ENCODE data around the gene PLEKHF1.
"Not testable (repeated sequence)": the region's sequence is repeated elsewhere in the genome, so short reads cannot be mapped to it uniquely, and the experiment has no call there.

Gene PLEKHF1, protein sequence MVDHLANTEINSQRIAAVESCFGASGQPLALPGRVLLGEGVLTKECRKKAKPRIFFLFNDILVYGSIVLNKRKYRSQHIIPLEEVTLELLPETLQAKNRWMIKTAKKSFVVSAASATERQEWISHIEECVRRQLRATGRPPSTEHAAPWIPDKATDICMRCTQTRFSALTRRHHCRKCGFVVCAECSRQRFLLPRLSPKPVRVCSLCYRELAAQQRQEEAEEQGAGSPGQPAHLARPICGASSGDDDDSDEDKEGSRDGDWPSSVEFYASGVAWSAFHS

DNA sequence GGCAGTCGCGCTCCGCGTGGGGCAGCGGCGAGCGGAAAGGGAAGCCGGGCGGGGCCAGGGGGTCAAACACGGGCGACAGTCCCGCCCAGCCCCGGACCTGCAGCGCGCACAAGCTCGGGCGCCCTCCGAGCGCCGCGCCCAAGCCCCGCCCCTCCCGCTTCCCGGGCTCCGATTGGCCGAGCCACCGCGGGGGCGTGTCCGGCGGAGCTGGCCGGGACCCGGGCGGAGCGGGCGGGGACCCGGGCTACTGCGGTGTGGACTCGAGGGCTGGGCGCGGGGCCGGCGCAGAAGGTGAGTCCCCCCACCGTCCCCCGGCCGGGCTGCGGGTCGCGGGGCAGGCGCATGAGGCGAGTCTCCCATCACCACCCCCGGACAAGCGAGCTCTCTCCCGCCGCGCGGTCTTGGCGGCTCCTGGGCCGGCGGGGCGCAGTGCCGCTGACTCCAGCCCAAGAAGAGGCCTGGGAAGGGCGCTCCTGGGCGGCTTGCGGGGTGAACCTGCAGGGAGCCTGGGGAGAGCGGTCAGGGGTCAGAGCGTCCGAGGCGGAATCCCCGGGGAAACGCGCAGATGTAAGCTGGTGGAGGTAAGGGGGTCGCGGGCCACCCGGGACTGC, at the start of gene PLEKHF1:
TSS of gene PLEKHF1 (plus strand) at position 247 of the 611 bp plus-strand sequence. CDS start 8,379 bp downstream, outside the sequence.
- DNase-seq (ENCODE audit: low read depth): peak; percentile 67

DNA sequence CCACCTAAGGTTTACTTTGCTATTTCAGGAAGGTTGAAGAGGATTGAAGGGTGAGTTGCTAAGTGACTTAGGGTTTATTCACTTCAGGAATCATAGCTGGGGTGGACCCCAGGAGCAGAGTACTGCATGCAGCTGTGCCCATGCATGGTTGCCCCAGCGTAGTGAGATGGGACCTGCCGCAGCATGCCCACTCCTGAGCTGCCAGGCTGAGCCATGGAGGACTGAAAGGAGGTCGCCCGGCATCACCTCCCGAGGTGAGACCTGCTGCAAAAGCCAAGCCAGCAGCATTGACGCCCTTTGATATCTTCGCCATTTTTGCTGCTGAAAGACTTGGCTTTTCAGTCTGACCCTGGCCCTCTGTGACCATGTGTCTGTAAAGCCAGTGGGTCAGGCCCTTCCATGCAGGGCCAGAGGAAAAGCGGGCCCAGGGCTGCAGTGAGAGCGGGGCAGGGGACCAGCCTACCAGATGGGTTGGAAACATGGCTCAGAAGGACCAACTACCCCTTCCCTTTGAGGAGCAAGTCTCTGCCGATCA, 49.3 kb upstream of the PLEKHF1 start:
- no peak for DNase-seq (ENCODE audit: low read depth)

DNA sequence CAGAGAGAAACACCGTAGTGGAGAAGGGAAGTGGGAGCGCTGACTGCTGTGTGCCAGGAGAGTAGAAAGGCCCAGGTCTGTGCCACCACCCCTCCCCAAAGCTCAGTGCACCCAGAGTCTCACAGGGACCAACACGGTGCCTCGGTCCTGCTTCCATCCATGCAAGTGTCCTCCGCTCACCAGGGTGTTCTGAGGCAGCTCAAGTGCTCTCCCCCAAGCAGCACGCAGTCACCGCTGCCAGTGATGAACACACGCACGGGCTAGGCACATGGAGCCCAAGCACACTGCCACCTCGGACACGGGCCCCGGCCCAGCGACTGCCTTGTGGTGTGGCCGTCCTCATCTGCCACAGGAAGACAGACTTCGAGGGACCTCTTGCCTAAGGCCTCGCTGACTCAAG, 48.7 kb upstream of the PLEKHF1 start:
- DNase-seq (ENCODE audit: low read depth): no peak

DNA sequence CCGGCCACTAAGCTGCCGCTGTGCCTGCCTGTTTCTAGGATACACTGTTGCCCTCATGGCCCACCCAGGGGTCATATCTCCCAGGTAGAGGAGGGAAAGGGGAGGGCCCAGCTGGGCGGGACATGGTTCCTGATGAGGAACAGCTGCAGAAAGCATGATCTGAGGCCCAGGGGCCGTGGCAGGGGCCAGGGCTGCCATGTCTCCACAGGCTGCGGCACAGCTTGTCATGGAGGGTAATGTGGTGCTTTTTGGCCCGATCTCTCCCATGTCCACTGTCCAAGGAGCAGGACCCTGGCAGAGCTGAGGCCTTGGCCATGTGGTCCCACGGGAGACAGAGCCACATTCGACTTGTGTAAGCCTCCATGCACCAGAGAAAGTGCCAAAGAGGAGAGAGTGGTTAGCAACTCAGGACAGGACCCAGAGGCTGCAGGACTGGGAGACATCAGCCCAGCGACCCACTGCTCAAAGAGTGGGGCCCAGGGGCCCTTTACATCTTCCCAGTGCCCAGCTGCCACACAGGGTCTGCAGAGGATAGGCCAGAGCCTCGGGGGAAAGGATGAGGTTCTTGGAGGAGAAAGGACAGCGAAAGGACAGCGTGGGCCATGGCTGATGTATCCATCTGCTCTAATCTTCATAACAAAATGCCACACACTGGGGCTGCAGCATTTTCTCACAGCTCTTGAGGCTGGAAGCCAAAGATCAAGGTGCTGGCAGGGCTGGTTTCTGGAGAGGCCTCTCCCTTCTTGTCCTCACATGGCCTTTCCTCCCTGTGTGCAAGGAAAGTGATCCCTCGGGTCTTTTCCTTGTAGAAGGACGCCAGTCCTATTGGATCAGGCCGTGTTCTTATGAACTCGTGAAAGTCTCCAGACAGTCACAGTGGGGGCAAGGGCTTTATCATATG, 47.6 kb upstream of the PLEKHF1 start:
- DNase-seq (ENCODE audit: low read depth): no peak

DNA sequence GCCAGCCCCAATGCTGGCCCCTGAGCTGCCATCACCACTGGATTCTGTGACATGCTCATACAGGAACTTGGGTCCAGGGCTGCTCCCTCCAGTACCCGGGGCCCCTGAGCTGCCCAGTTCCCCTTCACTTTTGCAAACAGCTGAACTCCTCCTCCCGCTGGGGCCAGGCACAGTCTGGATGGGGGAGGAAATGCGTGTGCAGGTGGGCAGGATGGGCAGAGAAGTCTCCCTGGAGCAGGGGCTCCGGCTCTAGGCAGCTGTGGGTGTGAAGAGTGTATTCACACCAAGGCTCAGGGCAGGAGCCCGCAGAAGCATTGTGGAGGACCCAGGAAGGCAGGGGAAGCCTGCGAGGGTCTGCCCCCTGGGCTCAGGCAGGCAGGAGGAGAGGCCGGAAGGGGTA, 46.8 kb upstream of the PLEKHF1 start:
- no peak for DNase-seq (ENCODE audit: low read depth)

DNA sequence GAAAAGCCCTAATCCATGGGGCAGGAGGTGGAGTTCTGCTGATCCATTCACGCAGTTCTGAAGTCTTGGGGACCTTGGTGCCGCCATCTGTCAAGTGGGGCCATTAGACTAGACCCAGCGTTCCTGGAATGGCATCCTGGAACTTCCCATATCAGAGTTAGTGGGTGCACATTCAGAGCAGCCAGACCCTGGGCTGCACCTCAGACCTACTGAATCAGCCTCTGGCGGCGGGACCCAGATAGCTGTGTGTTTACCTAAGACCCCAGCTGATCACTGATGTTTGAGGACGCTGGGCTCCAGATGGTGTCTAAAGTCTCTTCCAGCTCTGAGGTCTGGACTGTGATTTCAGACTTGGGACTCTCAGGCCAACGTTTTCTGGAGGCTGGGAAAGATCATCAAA, 46.4 kb upstream of the PLEKHF1 start:
- DNase-seq (ENCODE audit: low read depth): no peak

DNA sequence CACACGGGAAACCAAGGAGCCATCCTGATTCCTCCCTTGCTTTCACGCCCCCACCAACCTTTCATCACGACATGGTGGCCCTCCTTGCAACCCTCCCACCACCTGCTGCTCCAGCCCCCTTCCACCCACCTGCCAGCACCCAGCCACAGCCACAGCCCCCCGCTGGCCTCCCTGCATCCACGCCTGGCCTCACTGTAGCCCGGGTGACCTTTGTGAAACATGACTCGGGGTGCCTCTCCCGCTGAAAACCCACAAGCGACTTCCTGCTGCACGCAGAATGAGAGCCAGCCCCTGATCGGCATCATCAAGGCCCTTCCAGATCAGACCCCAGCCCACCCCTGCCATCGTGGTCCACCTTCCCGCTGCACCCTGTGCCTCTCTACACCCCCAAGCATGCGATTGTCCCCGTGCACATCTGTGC, 44.3 kb upstream of the PLEKHF1 start:
- DNase-seq (ENCODE audit: low read depth): no peak

DNA sequence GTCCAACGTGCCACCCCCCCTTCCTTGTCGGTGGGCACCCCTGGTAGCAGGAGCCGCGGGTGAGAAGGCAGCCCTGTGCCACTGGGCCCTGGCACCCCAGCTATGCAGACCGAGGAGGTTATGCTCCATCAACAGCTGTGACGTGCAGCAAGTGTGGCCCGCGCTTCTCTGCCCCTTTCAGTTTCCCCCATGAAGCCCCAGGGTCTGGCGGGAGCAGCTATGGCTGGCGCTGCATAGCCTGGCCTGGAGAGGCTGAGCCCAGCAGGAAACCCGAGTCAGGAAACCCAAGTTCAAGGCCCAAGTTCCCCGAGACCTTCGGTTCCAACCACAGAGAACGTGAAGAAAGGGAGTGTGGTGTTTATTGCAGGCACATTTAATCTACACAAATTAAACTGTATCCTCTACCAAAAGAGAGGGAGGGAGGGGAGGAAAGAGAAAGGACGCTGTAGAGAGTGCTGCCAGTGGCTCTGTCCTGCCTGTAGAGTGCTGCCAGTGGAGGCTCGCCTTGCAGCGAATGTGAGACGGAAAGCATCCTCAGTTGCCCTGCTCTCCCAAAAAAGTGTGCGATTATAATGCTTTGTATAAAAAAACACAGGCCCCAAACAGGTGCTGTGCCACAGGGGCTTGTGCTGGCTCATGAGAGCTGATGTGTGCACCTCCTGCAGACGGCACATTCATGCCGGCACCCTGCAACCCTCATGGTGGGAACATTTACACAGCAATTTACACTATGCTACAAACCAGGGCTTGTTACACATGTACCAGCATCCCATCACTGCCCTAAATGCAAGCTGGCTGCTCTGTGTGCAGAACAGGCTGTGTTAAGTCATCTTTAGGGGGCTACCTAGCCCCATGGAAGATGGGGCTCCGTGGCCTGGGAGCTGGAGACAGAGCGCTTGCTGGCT, 42.8 kb upstream of the PLEKHF1 start:
- DNase-seq (ENCODE audit: low read depth): no peak

DNA sequence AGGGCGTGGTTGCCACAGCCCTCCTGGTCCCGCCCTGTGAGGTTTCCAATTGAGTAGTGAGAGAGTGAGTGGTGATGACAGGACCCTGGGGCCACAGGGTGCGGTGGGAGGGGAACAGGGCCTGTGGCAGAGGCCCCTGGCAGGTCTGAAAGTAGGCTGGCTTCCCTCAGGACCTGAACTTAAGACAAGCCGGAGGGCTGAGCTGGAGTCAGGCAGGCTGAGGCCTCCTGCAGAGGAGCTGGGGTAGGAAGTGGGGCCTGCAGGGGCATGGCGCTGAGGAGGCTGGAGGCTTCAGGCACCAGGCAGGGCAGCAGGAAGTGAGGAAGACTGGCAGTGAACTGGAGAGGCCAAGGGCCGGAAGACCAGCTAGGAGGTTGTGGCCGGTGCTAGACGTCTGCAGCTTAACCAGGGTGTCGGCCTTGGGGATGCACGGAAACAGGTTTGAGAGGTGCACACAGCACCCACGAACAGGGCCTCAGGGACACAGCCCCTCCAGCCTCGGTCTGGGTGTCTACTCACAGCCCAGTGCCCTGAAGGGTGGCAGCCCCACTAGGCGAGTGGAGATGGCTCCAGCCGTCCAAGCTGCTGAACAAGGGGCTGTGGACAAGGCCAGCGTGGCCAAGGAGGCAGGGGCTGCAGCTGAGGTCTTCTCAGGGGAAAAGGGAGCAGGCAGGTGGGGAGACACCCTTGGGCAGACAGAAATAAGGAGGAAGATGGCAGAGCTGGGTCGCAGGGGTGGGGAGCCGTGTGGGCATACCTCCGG, 41.4 kb upstream of the PLEKHF1 start:
- no peak for DNase-seq (ENCODE audit: low read depth)

DNA sequence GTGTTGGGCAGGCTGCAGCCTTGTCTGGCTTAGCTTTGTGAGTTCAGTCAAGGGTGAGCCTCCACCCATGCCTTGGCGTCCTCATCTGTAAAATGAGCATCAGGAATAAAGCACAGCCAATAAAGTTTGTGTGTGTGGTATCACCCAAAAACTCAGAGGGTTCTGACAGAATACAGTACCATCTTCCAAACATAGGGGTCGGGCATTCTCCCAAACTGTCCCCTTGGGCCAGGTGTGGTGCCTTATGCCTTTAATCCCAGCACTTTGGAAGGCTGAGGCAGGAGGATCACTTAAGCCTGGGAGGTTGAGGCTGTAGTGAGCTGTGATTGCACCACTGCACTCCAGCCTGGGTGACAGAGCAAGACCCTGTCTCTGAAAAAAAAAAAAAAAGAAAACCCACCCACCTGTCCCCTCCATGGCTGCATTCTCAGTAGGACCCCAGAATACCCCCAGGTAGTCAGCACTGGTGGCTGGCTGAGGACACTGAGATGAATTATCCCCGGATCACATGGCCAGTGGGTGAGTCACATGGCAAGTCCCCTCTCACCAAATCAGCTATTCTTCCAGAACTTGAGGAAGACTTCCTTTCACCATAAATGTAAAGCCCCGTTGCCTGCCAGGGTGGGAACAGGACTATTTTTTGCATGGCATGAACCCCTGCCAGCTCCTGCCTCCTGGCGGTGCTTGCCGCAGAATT, 40.6 kb upstream of the PLEKHF1 start:
- no peak for DNase-seq (ENCODE audit: low read depth)

DNA sequence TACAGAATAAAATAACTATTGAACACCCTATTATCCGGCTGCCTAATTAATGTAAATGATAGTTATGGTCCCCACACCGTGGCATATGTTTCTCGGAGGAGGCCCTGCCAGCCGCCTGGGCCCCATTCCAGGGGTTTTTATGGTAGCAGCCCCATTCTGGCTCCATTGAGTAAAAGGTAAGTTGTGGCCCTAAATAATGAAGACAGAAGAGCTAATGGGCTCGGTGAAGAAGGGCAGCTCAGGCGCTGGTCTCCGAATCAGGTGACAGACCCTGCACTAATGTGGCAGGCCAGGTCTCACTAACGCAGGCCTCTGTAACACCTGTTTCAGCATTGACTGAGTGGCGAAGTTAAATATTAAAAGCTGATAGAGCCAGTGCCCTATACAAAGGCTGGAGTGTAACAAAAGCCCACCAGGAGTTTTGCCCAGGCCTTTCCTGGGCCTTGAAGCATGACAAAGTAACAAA, 40.0 kb upstream of the PLEKHF1 start:
- DNase-seq (ENCODE audit: low read depth): no peak

DNA sequence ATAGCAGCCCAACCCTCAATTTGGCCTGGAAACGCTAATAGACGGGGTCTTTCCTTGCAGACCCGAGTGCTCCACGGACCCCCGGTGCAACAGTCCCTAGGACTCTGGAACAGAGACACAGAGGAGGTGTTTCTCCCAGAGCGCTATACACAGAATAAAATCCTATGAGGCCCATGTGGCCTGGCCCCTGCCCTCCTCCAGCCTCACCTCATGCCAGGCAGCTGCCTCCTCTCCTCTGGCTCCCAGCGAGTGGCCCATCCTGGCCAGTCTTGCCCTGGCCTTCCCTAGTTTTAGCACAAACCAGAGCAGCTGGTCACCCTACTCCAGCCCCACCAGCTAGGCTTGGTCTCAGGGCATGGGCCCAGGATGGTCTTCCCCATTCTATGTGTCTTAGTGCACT, 38.9 kb upstream of the PLEKHF1 start:
- no peak for DNase-seq (ENCODE audit: low read depth)

DNA sequence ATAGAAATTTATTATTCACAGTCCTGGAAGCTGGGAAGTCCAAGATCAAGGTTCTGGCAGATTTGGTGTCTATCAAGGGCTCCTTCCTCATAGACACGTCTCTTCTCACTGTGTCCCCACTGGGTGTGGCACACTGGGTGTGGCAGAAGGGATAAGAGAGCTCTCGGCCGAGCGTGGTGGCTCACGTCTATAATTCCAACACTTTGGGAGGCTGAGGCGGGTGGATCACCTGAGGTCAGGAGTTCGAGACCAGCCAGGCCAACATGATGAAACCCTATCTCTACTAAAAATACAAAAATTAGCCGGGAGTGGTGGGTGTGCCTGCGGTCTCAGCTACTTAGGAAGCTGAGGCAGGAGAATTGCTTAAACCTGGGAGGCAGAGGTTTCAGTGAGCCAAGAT, 38.4 kb upstream of the PLEKHF1 start:
- DNase-seq (ENCODE audit: low read depth): not testable (repeated sequence)

DNA sequence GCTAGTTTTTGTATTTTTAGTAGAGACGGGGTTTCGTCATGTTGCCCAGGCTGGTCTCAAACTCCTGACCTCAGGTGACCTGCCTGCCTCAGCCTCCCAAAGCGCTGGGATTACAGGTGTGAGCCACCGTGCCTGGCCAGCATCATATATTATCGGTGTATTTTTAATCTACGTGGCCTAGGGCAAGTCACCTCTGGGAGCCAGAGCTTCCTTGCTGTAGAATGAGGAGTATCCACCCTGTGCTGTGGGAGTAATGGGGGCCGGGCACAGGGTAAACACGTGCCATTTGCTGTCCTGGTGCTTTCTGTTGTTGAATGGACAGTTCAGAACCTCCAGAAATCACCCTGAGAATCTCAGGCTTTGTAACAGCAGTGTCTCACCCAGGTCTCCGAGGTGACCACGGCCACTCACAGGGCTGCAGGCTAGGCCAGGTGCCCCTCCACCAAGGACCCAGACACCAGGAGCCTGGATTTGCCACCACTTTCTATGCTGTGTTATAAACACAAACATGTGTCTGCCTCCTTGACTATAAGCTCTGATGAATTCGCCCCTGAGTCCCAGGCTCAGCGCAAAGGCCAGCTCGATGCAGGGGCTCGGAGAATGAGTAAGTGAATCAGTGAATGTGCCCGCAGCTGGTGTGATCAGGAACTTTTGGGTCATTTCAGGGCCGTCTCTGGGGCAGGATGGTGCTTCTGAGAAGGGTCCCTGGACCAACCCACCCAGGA, 36.4 kb upstream of the PLEKHF1 start:
- DNase-seq (ENCODE audit: low read depth): no peak

DNA sequence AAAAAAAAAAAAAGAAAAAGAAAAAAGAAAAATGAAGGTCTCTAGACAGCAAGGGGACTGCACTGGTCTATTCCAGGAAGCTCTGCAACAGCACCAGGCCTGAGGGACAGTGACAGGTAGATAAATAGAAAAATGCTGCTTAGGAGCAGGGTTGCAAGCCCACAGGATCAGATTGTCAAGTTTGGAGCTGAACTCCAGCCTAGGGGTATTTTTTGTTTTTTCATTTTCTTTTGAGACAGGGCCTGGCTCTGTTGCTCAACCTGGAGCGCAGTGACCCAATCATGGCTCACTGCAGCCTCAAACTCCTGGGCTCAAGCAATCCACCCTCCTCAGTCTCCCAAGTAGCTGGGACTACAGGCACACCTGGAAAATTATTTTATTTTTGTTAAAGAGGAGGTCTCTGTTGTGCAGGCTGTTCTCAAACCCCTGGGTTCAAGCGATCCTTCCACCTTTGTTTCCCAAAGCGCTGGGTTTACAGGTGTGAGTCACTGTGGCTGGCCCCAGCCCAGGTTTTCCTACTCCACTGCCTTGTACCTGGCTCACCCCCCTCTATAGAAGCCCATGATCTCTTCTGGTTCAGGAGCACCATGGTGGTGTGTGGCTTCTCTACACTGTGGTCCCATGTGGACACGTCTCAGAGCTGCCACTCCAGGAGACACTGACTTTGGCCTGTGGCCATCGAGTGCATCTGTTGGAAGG, 35.3 kb upstream of the PLEKHF1 start:
- no peak for DNase-seq (ENCODE audit: low read depth)

DNA sequence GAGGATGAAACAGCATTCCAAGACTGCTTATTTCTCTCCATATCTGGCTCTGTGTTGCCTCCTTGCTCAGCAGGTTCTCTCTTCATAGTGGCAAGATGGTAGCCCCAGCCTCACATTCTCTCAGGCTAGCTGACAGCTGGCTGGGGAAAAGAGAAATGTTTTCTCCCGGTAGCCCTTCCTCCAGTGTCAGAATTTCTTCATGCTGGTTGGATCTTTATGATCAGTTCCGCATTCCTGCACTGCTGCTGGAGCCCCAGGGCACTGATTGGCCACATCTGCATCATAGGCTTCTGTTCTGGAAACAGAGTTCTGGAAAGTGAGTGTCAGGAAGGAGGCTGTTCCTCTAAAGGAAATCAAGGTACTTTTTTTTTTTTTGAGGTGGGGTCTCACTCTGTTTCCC, 34.6 kb upstream of the PLEKHF1 start:
- DNase-seq (ENCODE audit: low read depth): no peak

DNA sequence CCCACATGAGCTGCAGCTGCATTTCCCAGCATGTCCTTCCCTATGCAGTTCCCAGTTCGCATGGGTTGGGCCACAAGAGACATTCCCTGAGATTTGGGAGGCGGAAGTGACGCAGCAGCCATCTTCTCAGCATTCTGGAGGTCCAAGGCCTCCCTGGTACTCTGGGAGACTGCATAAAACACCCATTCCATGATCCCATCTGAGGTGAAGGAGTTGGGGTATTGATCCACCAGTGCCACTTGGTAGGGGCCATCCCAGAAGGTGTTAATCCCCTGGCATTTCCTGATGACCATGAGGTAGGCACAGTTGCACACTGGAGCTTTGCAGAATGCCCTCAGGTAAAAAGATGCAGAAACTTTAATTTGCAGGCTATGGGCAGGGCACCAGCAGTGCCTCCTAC, 33.8 kb upstream of the PLEKHF1 start:
- no peak for DNase-seq (ENCODE audit: low read depth)

DNA sequence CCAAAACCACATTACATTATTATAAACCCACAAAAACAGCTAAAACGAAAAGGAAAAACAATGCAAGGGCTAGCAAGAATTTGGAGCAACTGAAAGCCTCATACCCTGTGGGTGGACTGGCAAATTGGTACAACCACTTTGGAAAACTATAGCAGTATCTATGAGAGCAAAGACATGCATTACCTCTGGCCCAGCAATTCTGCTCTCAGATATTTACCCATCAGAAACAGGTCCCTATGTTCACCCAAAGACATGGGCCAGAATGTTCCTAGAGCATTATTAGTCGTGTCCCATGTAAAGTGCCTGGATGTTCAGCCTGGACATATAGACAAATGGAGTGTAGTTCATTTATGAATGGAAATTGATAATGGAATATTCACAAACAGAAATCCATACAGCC, 31.3 kb upstream of the PLEKHF1 start:
- DNase-seq (ENCODE audit: low read depth): no peak

All from T-helper 22 cell (primary cell).